ENCODE results near the gene TIMM23B.
"Not testable (repeated sequence)": the region's sequence is repeated elsewhere in the genome, so short reads cannot be mapped to it uniquely, and the experiment has no call there.

Gene TIMM23B, protein sequence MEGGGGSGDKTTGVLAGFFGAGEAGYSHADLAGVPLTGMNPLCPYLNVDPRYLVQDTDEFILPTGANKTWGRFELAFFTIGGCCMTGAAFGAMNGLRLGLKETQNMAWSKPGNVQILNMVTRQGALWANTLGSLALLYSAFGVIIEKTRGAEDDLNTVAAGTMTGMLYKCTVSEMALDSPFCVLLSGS

GRCh38 chr10:49941447-49942338, at the start of gene TIMM23B, which contains the start of gene PARG:
Gene TIMM23B, plus strand, starts transcription at chr10:49942053. Its CDS starts 142 bp downstream, at chr10:49942195.
Gene PARG, minus strand, starts transcription at chr10:49942027. Its CDS starts 302 bp downstream, at chr10:49941725.
- DNase-seq (ENCODE audit: low read depth): peak; percentile 79

DNA sequence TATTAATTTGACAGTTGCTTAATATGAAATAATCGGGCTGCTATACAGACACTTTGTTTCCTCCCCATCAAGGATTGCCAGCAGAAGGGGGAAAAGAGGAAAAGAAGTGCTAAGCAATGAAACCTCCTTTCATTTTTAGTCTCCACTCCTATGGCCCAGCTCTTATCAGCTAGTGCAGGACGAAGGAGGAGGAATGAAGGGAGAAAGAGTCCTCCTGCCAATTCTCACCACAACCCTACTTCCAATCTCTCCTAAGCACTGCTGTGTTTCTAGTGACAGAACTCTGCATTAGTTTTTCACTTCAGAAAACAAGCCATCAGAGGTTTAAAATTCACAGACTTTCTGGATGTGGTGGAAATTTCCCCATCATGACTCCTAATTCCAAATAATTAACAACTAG, 41.9 kb upstream of the TIMM23B start:
- DNase-seq (ENCODE audit: low read depth): not testable (repeated sequence)

DNA sequence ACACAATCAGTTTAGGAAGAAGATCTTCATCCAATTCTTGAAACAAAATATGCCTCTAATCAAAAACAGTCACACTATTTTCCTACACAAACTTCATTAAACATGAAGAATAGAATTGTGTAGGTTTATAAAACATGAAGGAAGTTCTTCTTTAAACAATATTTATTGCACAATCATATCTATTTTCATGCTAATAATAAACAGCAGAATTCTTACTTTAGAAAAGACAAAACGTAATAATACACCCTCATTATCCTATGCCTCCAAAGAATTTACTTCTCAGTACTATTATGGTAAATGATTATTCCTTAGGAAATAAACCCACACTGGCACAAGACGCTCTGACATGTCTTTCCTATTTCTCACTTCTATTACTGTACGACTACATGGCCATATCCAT, 41.4 kb upstream of the TIMM23B start:
- not testable (repeated sequence) for DNase-seq (ENCODE audit: low read depth)

GRCh38 chr10:49903829-49904228, 38.0 kb upstream of the TIMM23B start:
- not testable (repeated sequence) for DNase-seq (ENCODE audit: low read depth)

DNA sequence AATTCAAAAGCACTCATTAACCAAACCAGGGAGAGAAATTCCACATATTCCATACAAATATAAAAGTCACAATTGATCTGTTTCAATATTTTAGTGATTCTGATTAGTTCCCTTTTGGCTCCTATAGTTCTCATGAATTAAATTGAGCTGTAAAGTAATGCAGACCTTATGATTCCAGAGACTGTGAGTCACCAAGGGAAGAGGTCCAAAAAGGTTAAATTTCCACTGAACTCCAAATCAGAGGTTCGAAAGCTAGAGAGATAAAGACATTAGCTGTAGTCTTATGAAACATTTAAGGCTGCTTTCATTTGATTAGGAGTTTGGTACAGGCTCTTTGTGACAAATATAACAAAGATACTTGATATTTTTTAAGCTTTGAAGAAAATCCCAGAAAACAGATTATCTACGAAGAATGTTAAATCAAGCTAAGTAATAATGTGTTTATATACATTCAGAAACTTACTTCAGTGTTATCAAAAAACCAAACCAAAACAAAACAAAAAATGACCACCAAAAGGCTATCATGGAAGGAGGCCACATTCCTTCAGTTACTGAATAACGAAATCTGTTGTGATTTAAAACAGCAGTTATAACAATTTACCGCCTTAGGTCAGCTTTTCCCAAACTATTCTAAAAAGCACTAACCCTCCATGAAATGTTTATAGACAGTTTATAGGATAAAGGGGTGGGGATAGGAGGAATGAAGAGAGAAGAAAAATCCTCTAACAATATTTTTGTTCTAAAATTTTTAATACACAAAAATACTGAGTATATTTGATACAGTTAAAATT, 33.4 kb upstream of the TIMM23B start:
- DNase-seq (ENCODE audit: low read depth): not testable (repeated sequence)

GRCh38 chr10:49910295-49910694, 31.6 kb upstream of the TIMM23B start:
- DNase-seq (ENCODE audit: low read depth): not testable (repeated sequence)

GRCh38 chr10:49916451-49916850, 25.4 kb upstream of the TIMM23B start:
- not testable (repeated sequence) for DNase-seq (ENCODE audit: low read depth)

GRCh38 chr10:49917927-49918326, 23.9 kb upstream of the TIMM23B start:
- not testable (repeated sequence) for DNase-seq (ENCODE audit: low read depth)

DNA sequence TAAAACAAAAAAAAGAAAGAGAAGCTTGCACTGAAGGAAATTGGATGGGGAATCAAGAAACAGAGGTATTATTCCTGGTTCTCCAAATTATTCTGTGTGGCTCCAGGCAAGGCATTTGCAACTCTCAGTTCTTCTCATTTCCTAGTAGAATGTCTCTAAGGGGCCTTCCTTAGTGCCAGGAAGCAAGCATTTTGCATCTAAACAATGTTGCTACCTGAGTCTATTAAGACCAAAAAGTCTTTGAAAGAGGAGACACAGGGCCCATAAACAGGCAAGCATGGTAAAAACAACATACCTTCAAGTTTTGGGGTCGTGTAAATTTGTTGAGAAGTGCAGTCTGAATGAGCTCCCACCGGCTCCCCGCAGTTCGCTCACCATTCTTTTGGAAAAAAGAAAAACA, 19.8 kb upstream of the TIMM23B start:
- DNase-seq (ENCODE audit: low read depth): not testable (repeated sequence)

- DNase-seq (ENCODE audit: low read depth): not testable (repeated sequence)
These were observed 18.3 kb upstream of the TIMM23B start for GRCh38 chr10:49923572-49923971.

DNA sequence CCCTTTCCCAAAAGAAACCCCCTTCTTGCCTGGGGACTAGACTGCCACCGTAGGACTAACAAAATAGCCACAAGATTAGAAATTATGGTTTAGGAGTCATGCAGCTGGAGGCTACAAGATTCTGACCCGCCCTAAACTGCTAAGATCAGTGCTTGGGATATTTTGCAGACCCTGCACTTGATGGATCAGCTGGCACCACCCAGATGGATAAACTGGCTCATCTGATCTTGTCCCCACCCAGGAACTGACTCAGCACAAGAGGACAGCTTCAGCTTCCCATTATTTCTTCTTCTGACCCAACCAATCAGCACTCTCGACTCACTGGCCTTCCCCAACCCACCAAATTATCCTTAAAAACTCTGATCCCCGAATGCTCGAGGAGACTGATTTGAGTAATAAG, 10.6 kb upstream of the TIMM23B start:
- not testable (repeated sequence) for DNase-seq (ENCODE audit: low read depth)

DNA sequence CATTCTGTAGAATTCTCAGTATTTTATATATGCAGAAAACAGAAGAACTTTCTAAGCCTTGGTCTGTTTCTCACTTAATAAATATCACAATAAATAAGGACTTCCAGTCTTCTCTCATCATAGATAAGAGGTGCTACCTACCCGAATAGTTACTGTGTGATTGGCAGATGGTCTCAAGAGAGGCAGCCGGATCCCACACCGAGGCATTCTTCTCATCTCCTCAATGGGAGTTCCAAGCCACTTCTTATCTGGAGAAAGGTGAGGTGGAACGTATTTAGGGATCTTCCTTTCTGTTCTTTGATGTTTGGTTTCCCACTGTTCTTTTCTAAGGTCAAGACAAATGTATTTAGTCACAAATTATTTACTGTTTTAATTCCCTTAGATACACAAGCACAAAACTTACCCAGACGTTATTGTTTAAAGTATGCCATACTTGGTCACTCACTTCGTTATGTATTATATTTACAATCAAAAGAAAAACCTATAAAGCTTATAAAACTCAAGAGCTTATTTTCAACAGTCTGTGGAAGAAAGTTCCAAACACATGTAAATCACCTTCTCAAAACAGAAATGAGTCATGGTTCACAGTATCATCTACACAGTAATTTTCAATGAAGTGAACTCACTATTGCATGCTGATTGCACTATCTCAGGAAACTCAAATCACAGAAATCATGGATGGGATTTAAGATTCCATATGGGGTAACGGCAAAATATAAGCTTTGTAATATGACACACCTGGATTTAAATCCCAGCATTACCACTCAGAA, 9.7 kb upstream of the TIMM23B start:
- DNase-seq (ENCODE audit: low read depth): not testable (repeated sequence)

DNA sequence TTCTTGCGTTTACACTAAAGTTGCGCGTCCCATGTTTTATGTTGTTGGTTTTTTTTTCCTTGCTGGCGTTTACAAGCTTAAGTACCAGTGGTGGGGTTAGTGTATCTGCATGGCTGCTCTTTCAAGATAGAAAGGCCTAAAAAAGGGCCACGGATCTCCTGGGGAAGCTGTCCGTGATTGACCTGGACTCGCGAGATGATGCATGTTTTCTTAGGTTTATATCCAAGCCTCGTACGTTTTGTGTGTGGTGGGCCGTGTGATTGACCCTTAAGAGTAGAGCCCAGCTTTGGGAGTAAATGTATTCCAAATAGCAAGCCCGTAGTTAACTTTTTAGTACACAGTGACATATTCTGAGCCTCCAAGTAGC, 469 bp downstream of the TIMM23B start:
- DNase-seq (ENCODE audit: low read depth): not testable (repeated sequence)

DNA sequence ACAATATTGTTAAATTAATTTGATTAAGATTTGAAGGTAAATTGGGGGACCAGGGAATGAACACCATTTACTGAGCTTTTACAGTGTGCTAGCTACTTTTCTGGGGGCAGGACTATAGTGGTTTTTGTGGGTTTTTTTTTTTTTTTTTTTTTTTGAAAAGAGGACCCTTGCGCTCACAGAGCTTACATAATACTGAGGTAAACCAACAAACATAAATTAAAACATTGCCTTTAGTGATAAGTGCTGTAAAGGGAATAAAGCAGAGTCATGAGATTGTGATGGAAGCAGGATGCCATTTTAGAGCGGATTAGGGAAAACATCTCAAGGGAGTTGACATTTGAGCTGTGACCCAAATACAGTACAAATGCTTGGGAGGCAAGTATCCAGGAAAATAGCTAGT, 1.8 kb downstream of the TIMM23B start:
- not testable (repeated sequence) for DNase-seq (ENCODE audit: low read depth)

- DNase-seq (ENCODE audit: low read depth): not testable (repeated sequence)
These were observed 6.3 kb downstream of the TIMM23B start for GRCh38 chr10:49948142-49948541.

- not testable (repeated sequence) for DNase-seq (ENCODE audit: low read depth)
These were observed 6.9 kb downstream of the TIMM23B start for GRCh38 chr10:49948737-49949136.

DNA sequence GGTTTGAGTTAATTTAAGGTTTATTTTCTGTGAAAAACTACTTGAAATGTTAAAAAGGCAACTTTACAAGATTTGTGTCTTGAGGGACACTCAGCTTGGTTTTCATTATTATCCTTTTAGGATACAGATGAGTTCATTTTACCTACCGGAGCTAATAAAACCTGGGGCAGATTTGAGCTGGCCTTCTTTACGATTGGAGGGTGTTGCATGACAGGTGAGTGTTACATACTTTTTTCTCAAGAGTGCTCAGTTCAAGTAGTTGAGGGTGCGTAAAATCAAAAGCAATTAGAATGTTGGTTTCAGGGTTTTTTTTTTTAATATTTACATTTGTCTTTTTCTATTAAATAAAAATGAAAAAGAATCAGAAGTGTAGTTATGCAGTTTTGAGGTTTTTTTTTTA, 10.2 kb downstream of the TIMM23B start:
- not testable (repeated sequence) for DNase-seq (ENCODE audit: low read depth)

DNA sequence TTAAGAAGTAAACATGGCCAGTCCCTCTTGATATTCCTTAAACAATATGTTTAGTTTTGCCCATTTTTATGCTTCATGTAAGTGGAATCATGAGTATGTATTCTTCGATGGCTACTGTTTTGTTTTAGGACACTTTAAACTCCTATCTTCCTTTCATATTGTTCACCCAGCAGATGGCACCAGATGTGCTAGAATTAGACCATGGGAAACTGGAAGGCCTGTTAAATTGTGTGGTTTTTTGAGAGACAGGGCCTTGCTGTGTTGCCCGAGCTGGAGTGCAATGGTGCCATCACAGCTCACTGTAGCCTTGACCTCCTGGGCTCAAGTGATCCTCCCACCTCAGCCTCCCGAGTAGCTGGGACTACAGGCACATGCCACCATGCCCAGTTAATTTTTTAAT, 11.3 kb downstream of the TIMM23B start:
- not testable (repeated sequence) for DNase-seq (ENCODE audit: low read depth)

GRCh38 chr10:49970331-49970857, 28.5 kb downstream of the TIMM23B start:
- DNase-seq (ENCODE audit: low read depth): not testable (repeated sequence)

DNA sequence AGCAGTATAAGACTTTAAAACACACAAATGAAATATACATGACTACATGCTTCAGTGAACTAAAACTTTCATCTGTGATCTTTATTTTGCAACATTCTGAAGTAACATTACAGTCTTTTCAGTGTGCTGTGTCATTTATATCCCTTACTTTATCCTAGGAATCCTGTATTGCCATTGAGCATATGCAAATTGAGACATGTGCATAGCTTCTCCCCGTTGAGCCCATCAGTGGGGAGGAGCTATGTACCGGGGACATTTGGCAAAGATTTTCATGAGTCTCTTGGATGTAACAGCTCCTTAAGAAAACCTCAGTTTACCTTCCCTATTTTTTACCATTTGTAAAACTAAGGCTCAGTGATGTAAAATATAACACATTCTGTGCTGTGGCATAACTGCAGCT, 29.6 kb downstream of the TIMM23B start:
- not testable (repeated sequence) for DNase-seq (ENCODE audit: low read depth)

DNA sequence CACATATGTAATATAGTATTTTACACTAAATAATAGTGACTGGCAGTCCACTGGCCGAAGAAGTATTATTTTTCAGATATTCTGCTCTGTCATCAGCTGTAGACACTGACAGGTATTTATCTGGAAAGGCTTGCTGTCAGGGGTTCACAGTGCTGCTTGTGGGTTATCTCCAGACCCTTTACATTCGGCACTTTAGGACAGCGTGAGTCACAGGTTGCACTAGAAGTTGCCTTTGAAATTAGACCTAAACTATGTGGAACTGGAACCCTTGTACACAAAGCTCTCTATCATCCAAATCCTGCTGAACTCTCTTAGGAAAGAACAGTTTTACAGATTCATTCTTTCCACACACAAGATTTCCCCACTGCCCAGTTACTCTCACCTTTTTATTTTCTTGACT, 30.2 kb downstream of the TIMM23B start:
- not testable (repeated sequence) for DNase-seq (ENCODE audit: low read depth)
